HUES48 (cell line): Measurements from ENCODE around the gene RAET1E.
"Not testable (repeated sequence)": the region's sequence is repeated elsewhere in the genome, so short reads cannot be mapped to it uniquely, and the experiment has no call there.

ENCODE experiments used
- H3K27ac ChIP-seq: one replicate; pipeline ENCODE4 v1.7.0; 2013; ENCODE audit warnings: low read depth, low read length, inconsistent platforms
- H3K27me3 ChIP-seq: 2 replicates; pipeline ENCODE4 v1.6.1; 2013; ENCODE audit warnings: mild to moderate bottlenecking, low read length; ENCODE audit not compliant: control insufficient read depth, insufficient read depth
- H3K36me3 ChIP-seq: 2 replicates; pipeline ENCODE4 v1.6.1; 2013; ENCODE audit warnings: low read length; ENCODE audit not compliant: control insufficient read depth, insufficient read depth
- H3K4me1 ChIP-seq: 2 replicates; pipeline ENCODE4 v1.6.1; 2013; ENCODE audit warnings: mild to moderate bottlenecking, low read length; ENCODE audit not compliant: control insufficient read depth, insufficient read depth
- H3K4me3 ChIP-seq: 2 replicates; pipeline ENCODE4 v1.5.1; 2013; ENCODE audit warnings: mild to moderate bottlenecking, low read depth, low read length
- H3K9ac ChIP-seq: 2 replicates; pipeline ENCODE4 v1.6.1; 2013; ENCODE audit warnings: mild to moderate bottlenecking, low read depth, low read length, moderate library complexity
- H3K9me3 ChIP-seq: 2 replicates; pipeline ENCODE4 v1.6.1; 2013; ENCODE audit warnings: low read length; ENCODE audit not compliant: control insufficient read depth, insufficient read depth

The RAET1E gene

DNA sequence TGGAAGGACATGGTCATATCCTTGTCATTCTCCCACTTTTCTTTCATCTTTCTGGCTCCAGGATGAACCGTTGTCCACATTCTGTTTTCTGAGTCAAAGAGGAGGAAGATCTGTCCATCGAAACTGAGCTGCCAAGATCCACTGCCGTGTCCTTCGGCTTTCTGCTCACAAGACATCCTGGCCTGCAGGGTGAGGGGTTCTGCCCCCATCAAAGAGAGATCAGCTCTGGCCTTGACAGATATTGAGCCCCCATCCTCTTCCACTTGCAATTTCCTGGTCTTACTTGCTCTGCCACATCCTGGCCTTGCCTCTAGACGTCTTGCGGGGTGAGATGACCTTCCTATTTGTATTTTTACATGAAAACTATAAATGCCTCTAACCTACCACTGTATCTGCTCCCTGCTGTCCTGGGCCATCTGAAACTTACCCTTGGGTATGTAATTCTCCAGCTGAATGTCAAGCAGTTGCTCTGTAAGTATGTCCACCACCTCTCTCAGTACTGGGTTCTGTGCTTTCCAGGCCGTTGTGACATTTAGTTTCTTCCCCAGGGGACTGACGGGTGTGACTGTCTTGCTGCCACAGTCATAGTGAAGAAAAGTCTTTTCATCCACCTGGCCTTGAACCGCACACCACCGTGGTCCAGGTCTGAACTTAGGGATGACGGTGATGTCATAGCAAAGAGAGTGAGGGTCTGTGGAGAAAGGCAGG lies 21.4 kb upstream of the RAET1E start:
- H3K36me3 ChIP-seq, H3K4me3 ChIP-seq, H3K27ac ChIP-seq, H3K4me1 ChIP-seq, H3K9me3 ChIP-seq, H3K9ac ChIP-seq: not testable (repeated sequence)
- peaks cover 57% of the 10 kb centered on the region for H3K27me3 ChIP-seq

DNA sequence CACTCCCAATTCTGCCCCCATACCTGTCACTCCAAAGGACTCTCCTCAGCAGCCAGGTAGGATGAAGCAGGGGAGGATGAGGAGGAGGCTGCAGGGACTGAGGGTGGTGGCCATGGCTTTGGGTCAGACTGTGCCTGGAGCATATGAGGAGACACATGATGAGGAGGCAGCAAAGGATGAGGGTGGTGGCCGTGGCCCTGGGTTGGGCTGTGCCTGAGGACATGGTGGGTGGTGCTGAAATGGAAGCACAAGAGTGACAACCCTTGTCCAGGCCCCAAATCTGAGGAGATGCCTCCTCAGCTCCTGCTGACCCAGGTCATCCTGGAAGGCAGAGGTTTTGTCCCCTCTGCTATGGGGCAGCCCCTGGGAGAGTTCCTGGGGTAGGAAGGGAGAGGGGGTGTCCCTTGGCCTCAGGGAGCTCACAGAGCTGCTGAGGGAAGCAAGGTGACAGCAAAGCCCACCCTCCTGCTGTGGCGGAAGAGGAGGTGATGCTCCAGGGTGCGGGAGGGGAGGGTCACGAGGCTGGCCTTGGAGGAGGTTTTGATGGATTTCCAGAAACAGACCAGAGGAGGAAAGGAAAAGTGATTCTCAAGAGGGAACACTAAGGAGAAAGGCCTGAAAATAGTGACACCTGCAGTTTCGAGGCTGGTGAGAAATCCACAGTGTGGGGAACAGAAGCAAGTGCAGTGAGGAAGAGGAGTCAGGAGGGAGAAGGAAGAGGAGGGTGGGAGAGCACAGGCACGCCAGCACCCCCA lies 20.4 kb upstream of the RAET1E start:
- H3K9me3 ChIP-seq: no peaks in the 10 kb centered on the region
- H3K4me3 ChIP-seq: no peak overlapping the region
- no peaks in the 10 kb centered on the region for H3K4me1 ChIP-seq
- no peaks in the 10 kb centered on the region for H3K36me3 ChIP-seq
- H3K27me3 ChIP-seq: peaks cover 51% of the 10 kb centered on the region
- H3K9ac ChIP-seq: no peak overlapping the region
- H3K27ac ChIP-seq: no peak overlapping the region

DNA sequence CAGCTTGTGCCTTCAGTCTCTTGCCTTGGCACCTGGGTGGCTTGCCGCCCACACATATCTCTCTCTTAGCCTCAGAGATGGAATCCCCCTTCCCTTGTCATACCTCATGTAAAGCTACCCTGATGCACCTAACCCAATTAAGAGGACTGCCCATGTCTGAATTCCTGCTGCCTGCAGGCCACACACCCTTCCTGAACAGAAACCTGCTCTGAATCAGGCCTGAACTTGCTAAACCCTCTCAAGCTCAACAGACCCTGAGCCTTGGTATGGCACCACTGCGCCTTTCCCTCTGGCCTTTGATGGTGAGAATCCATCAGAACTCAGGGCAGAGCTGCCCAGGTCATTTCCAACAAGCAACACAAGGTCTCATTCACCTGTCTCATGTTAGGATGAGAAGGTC lies 19.8 kb upstream of the RAET1E start:
- no peaks in the 10 kb centered on the region for H3K9me3 ChIP-seq
- H3K9ac ChIP-seq: no peak overlapping the region
- H3K4me3 ChIP-seq: no peak overlapping the region
- H3K4me1 ChIP-seq: no peaks in the 10 kb centered on the region
- no peaks in the 10 kb centered on the region for H3K36me3 ChIP-seq
- peaks cover 45% of the 10 kb centered on the region for H3K27me3 ChIP-seq
- no peak overlapping the region for H3K27ac ChIP-seq

DNA sequence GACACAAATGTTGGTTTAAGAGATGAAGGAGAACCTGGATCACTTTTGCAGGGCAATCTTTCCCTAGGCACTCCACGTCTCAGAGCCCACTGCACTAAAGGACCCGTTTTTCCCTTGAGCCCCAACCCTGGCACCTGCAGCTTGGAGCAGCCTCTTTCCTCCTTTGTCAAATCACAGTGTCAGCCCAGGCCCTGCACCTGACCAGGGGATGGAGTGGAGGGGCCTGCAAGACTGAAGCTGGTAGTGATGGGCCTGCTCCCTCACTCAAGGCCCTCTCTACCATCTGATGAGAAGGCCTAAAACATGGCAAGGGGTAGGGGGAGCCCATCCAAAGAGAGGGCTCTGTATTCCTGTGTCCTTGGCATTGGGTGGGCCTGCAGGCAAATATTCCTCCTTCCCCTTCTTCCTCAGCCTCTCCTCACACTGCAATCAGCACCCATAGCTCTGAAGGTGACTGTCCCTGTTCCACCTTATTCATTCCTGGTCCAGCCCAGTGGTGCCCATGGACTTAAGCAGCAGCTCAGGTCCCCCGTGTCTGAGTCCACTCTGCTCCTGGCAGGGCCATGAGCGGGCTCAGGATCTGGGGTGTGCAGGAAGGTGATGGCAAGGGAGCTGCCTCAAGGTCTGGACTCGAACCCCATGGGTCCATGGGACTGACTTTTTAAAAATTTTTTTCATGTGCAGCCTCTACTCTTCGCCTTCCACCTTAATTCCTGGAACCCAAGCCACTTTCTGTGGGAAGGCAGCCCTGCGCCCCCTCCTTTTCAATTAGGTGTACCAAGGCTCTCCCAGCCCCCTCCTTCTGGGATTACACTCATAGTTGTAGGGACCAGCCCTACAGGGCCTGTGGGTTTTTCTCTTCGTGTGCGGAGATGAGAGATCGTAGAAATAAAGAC lies 18.3 kb upstream of the RAET1E start:
- Histone ChIP-seq H3K27me3 (peaks cover 30% of the 10 kb centered on the region), H3K9me3 (no peaks in the 10 kb centered on the region)

DNA sequence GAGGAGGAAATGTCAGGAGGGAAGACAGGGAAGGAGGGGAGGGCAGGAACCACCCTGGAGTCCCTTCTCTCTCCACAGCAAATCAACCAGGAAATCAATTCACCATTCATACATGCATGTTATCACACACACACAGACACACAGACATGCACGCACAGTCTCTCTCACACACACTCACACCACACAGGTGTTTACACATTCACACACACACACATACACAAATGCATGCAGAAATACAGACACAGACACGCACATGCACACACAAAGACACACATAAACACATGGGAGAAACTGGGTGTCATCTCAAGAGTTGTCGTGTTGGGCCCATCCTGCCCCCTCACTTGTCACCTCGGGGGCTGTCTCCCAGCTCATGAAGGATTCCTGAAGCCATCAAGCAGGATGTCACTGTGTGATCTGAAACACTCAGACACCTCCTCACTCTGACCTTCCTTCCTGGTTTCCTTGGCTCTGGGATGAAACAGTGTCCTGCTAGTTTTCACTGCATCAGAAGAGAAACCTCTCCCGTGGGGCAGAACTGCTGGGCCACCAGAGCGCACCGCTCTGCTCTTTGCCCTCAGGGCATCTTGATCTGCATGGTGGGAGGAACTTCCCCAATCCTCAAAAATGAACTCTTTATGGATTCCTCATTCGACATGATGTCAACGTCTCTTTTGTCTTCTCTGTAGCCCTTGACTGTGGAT lies 15.8 kb upstream of the RAET1E start:
- H3K9me3 ChIP-seq: no peaks in the 10 kb centered on the region
- no peaks in the 10 kb centered on the region for H3K4me1 ChIP-seq
- no peak overlapping the region for H3K9ac ChIP-seq
- H3K36me3 ChIP-seq: no peaks in the 10 kb centered on the region
- no peak overlapping the region for H3K27ac ChIP-seq
- H3K27me3 ChIP-seq: peaks cover 12% of the 10 kb centered on the region; the same call in 1 of the 2 replicates
- no peak overlapping the region for H3K4me3 ChIP-seq

More for the DNA sequence above, 18.3 kb upstream of the RAET1E start:
- Histone ChIP-seq H3K4me1 (no peaks in the 10 kb centered on the region), H3K9ac (no peak overlapping the region), H3K36me3 (no peaks in the 10 kb centered on the region), H3K4me3 (no peak overlapping the region), H3K27ac (no peak overlapping the region)

DNA sequence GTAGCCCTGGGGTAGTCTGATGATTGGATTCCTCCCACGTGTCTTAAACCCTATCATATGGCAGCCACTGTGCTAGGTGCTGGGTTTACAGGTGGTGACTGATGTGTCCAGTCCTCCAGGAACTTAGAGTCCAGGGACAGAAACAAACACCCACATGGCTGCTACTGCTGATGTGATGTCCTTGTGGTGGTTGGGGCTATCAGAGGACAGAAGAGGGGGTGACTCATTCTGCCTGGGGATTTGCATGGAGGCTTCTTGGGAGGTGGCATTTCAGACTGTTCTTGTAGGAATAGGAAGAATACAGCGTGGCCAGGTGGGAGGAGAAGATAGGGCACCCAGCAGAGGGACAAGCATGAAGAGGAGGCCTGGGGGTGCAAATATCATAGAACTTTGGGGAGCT lies 15.2 kb upstream of the RAET1E start:
- H3K36me3 ChIP-seq: no peaks in the 10 kb centered on the region
- H3K9me3 ChIP-seq: no peaks in the 10 kb centered on the region; the same call in 1 of the 2 replicates
- no peak overlapping the region for H3K4me3 ChIP-seq
- H3K27me3 ChIP-seq: peaks cover 7% of the 10 kb centered on the region; the same call in 1 of the 2 replicates
- no peak overlapping the region for H3K27ac ChIP-seq
- no peaks in the 10 kb centered on the region for H3K4me1 ChIP-seq
- no peak overlapping the region for H3K9ac ChIP-seq

DNA sequence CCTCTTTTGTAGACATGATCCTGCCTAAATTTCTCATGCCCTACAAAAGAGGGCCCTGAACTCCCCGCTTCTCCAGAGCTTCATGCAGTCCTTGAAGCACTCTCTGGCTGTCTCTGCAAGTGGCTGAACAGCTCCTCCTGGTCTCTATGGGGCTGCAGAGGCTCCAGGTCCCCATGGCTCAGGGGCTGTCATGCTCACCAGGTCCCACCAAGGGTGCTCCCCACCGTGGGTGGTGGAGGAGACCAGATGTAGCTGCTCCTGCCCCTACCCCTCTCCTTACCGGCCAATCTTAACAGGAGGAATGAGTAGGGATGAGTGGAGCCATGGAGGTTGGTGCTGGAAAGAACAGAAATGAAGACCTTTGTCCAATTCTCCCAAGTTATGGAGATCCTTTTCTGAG lies 14.8 kb upstream of the RAET1E start:
- H3K27me3 ChIP-seq, H3K9me3 ChIP-seq: not testable (repeated sequence)

DNA sequence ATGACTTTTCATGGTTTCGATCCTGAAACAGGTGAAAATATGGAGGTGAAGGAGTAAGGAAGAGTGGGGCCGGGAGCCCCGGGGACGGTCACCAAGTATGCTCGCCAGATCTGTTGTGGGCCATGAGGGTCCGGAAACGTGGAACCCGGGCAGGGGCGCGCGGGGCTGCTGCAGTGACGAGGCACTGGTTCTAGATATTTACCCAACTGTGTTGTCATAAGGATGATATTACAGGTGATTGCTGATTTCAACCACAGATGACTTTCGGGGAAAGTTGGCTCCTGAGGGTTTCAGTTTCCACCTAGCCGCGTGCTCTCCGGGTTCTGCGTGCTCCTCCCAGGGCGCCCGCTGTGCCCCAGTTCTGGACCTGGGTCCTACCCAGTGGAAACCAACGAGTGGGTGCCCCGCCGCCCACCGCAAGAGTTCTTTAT lies 12.8 kb upstream of the RAET1E start:
- Histone ChIP-seq H3K9me3 (no peaks in the 10 kb centered on the region; the same call in 1 of the 2 replicates), H3K27ac (no peak overlapping the region), H3K4me3 (no peak overlapping the region), H3K36me3 (no peaks in the 10 kb centered on the region), H3K27me3 (peaks cover 3% of the 10 kb centered on the region; the same call in 1 of the 2 replicates), H3K4me1 (no peaks in the 10 kb centered on the region), H3K9ac (no peak overlapping the region)

More for the DNA sequence above, 14.8 kb upstream of the RAET1E start:
- not testable (repeated sequence) for H3K9ac ChIP-seq, H3K4me3 ChIP-seq, H3K36me3 ChIP-seq, H3K4me1 ChIP-seq, H3K27ac ChIP-seq

DNA sequence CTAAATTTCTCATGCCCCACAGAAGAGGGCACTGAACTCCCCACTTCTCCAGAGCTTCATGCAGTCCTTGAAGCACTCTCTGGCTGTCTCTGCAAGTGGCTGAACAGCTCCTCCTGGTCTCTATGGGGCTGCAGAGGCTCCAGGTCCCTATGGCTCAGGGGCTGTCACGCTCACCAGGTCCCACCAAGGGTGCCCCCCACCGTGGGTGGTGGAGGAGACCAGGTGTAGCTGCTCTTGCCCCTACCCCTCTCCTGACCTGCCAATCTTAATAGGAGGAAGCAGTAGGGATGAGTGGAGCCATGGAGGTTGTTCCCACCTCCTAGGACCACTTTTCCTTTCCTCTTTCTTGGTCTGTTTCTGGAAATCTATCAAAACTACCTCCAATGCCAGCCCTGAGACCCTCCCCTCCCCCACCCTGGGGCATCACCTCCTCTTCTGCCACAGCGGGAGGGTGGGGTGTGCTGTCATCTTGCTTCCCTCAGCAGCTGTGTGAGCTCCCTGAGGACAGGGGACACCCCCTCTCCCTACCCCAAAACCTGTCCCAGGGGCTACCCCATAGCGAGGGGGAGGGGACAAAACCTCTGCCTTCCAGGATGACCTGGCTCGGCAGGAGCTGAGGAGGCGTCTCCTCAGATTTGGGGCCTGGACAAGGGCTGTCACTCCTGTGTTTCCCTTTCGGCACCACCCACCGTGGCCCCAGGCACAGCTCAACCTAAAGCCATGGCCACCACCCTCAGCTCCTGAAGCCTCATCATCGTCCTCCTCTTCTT lies 12.0 kb upstream of the RAET1E start:
- Histone ChIP-seq H3K4me1 (no peaks in the 10 kb centered on the region), H3K36me3 (no peaks in the 10 kb centered on the region), H3K9ac (no peak overlapping the region), H3K4me3 (no peak overlapping the region), H3K9me3 (no peaks in the 10 kb centered on the region; the same call in 1 of the 2 replicates), H3K27me3 (peaks cover 3% of the 10 kb centered on the region; the same call in 1 of the 2 replicates), H3K27ac (no peak overlapping the region)

DNA sequence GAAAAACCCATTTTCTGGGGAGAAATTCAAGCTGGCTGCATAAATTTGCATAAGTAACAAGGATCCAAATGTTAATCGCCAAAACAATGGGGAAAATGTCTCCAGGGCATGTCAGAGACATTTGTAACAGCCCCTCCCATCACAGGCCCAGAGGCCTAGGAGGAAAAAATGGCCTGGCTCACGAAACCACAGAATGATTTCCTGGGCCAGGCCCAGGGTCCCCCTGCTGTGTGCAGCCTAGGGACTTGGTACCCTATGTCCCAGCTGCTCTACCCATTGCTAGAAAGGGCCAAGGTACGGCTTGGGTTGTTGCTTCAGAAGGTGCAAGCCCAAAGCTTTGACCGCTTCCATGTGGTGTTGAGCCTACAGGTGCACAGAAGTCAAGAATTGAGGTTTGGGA lies 10.6 kb upstream of the RAET1E start:
- H3K4me3 ChIP-seq, H3K9ac ChIP-seq, H3K27ac ChIP-seq, H3K36me3 ChIP-seq, H3K27me3 ChIP-seq, H3K4me1 ChIP-seq, H3K9me3 ChIP-seq: not testable (repeated sequence)
